Endodermal cell (in vitro differentiated cells): ENCODE measurements around the gene CNTLN. TPM values are rescaled to one million over a fixed set of nuclear protein-coding genes. Genes with fewer than 3 reads are reported as not detected.

Experiments used
- DNase-seq: peaks from one replicate; pipeline ENCODE4 v3.0.0-alpha.2; 2017
- H3K27ac ChIP-seq: 2 replicates; pipeline ENCODE4 v1.5.1; 2013; ENCODE audit warnings: mild to moderate bottlenecking, low read depth, low read length, moderate library complexity
- H3K27me3 ChIP-seq: 2 replicates; pipeline ENCODE4 v1.6.1; 2013; ENCODE audit warnings: mild to moderate bottlenecking, low read length, moderate library complexity; ENCODE audit not compliant: insufficient read depth, control insufficient read depth, poor library complexity, severe bottlenecking
- H3K36me3 ChIP-seq: 2 replicates; pipeline ENCODE4 v1.7.0; 2013; ENCODE audit warnings: mild to moderate bottlenecking, low read length, moderate library complexity; ENCODE audit not compliant: control insufficient read depth, insufficient read depth
- H3K4me1 ChIP-seq: one replicate; pipeline ENCODE4 v1.7.0; 2013; ENCODE audit warnings: low read length; ENCODE audit not compliant: control insufficient read depth, insufficient read depth
- H3K4me3 ChIP-seq: 2 replicates; pipeline ENCODE4 v1.5.1; 2013; ENCODE audit warnings: mild to moderate bottlenecking, low read length, moderate library complexity
- H3K9ac ChIP-seq: 2 replicates; pipeline ENCODE4 v1.6.1; 2013; ENCODE audit warnings: mild to moderate bottlenecking, low read length, moderate library complexity; ENCODE audit not compliant: poor library complexity, severe bottlenecking; ENCODE audit errors: extremely low read depth
- H3K9me3 ChIP-seq: 2 replicates; pipeline ENCODE4 v1.6.1; 2013; ENCODE audit warnings: mild to moderate bottlenecking, low read length, moderate library complexity; ENCODE audit not compliant: control insufficient read depth
- H3K27ac Mint-ChIP-seq: 2 replicates; pipeline ENCODE4 v1.8.0; 2020; ENCODE audit warnings: mixed read lengths
- H3K27me3 Mint-ChIP-seq: 2 replicates; pipeline ENCODE4 v1.8.0; 2021; ENCODE audit warnings: mild to moderate bottlenecking, mixed read lengths; ENCODE audit not compliant: insufficient read depth
- H3K36me3 Mint-ChIP-seq: 2 replicates; pipeline ENCODE4 v1.8.0; 2020; ENCODE audit warnings: low read depth, mixed read lengths
- H3K4me1 Mint-ChIP-seq: 2 replicates; pipeline ENCODE4 v1.8.0; 2020; ENCODE audit warnings: mixed read lengths
- H3K4me3 Mint-ChIP-seq: 2 replicates; pipeline ENCODE4 v1.8.0; 2020; ENCODE audit warnings: mild to moderate bottlenecking, moderate library complexity, mixed read lengths
- H3K9me3 Mint-ChIP-seq: 2 replicates; pipeline ENCODE4 v1.8.0; 2020; ENCODE audit warnings: mild to moderate bottlenecking, mixed read lengths
- CTCF ChIP-seq: fragments of 200-600 bp; sonication (generic); conservative IDR thresholded peaks from 2 replicates; pipeline ENCODE4 v1.5.0; 2021; ENCODE audit warnings: antibody characterized with exemption, mild to moderate bottlenecking
- WGBS, 2 experiments: methylation state at CpG; one replicate each; pipeline versions ENCODE4 v1.1.5 to v1.1.7; 2013; ENCODE audit warnings: missing lambda C conversion rate in 2 of 2, mixed read lengths in 1 of 2; ENCODE audit not compliant: insufficient coverage in 1 of 2, insufficient read length in 1 of 2; 5-methylcytosine and 5-hydroxymethylcytosine counted together
- total RNA-seq, 2 donors: library from RNA; stranded (reverse); fragmentation: NEBNext Ultra II Directional in 1 of 2; extraction: Animal tissue kit (Norgen Biotek cat#: 25700) in 1 of 2; gene quantifications; 2 replicates in 1 of 2; 3 replicates in 1 of 2; pipeline ENCODE4 v1.2.1, GENCODE V29; 2021

Gene CNTLN
- total RNA-seq, 2 donors from 2014 or later, result 12.4 to 13.7 TPM

DNA sequence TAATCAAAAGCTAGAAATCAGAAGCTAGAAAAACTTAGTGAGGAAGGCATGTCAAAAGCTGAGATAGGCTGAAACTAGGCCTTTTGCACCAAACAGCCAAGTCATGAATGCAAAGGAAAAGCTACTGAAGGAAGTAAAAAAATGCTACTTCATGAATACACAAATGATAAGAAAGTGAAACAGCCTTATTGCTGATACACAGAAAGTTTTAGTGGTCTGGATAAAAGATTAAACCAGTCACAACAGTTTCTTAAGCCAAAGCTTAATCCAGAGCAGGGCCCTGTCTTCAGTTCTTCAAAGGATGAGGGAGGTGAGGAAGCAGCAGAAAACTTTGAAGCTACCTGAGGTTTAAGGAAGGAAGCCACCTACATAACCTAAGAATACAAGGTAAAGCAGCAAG, 341.6 kb downstream of the CNTLN start:
- TF ChIP-seq CTCF, result no peak
- Histone ChIP-seq H3K4me1 (peaks cover 3% of the 10 kb centered on the region), H3K9me3 (no peaks in the 10 kb centered on the region), H3K36me3 (no peaks in the 10 kb centered on the region), H3K4me3 (no peak overlapping the region), H3K27me3 (no peaks in the 10 kb centered on the region), H3K27ac (no peak overlapping the region), H3K9ac (no peak overlapping the region)
- Mint-ChIP-seq H3K4me1 (peaks cover 3% of the 10 kb centered on the region), H3K9me3 (no peaks in the 10 kb centered on the region), H3K4me3 (no peak overlapping the region), H3K27me3 (no peaks in the 10 kb centered on the region), H3K36me3 (peaks cover 2% of the 10 kb centered on the region), H3K27ac (no peak overlapping the region)
- DNase-seq, result no peak

- no peak for DNase-seq
- H3K36me3 Mint-ChIP-seq, result peaks cover 2% of the 10 kb centered on the region
These were observed 343.0 kb downstream of the CNTLN start for GRCh38 chr9:17477816-17478215.

DNA sequence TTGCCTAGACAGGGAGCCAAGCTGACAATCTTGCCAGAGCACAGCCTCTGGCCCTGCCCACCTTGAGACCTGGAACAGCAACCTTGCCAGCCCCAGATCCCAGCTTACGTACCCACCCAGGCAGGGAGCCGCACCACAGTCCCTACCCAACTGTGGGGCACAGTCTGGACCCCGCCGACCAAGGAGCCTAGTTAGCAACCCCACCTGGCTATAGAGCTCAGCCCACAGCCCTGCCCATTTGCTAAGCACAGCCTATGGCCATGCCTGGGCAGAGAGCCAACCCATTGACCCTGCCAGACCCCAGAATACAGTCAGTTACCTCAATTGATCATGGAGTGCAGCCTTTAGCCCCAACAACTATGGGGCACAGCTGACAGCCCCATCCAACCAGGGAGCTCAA, 346.1 kb downstream of the CNTLN start:
- H3K27me3 ChIP-seq, result no peaks in the 10 kb centered on the region
- H3K4me3 Mint-ChIP-seq, result no peak overlapping the region
- no peak for TF ChIP-seq CTCF
- peaks cover 3% of the 10 kb centered on the region for H3K4me1 Mint-ChIP-seq
- no peaks in the 10 kb centered on the region for H3K27me3 Mint-ChIP-seq
- WGBS, 2 experiments, result 92 to 100% methylated on average over 1 to 4 of the region's 4 CpGs
- no peak overlapping the region for H3K27ac Mint-ChIP-seq
- H3K36me3 ChIP-seq, result no peaks in the 10 kb centered on the region
- no peak overlapping the region for H3K9ac ChIP-seq
- H3K36me3 Mint-ChIP-seq, result peaks cover 2% of the 10 kb centered on the region
- no peak overlapping the region for H3K4me3 ChIP-seq
- peaks cover 3% of the 10 kb centered on the region for H3K4me1 ChIP-seq
- no peaks in the 10 kb centered on the region for H3K9me3 ChIP-seq
- no peaks in the 10 kb centered on the region for H3K9me3 Mint-ChIP-seq
- H3K27ac ChIP-seq, result no peak overlapping the region
- DNase-seq, result no peak

More at GRCh38 chr9:17477816-17478215, 343.0 kb downstream of the CNTLN start:
- Mint-ChIP-seq H3K9me3 (no peaks in the 10 kb centered on the region), H3K4me1 (peaks cover 3% of the 10 kb centered on the region), H3K4me3 (no peak overlapping the region), H3K27me3 (no peaks in the 10 kb centered on the region), H3K27ac (no peak overlapping the region)
- Histone ChIP-seq H3K4me3 (no peak overlapping the region), H3K9me3 (no peaks in the 10 kb centered on the region), H3K27ac (no peak overlapping the region), H3K36me3 (no peaks in the 10 kb centered on the region), H3K4me1 (peaks cover 3% of the 10 kb centered on the region), H3K9ac (no peak overlapping the region), H3K27me3 (no peaks in the 10 kb centered on the region)
- TF ChIP-seq CTCF, result no peak
